GM21529 (cell line): ENCODE results near the gene TSPY4.
"Not testable (repeated sequence)": the region's sequence is repeated elsewhere in the genome, so short reads cannot be mapped to it uniquely, and the experiment has no call there.

Experiments
- ATAC-seq: cut with Tn5 transposase; IDR thresholded peaks from one replicate; pipeline ENCODE4 v1.9.1; 2021; ENCODE audit not compliant: unreplicated experiment

The TSPY4 gene, protein sequence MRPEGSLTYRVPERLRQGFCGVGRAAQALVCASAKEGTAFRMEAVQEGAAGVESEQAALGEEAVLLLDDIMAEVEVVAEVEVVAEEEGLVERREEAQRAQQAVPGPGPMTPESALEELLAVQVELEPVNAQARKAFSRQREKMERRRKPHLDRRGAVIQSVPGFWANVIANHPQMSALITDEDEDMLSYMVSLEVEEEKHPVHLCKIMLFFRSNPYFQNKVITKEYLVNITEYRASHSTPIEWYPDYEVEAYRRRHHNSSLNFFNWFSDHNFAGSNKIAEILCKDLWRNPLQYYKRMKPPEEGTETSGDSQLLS

DNA sequence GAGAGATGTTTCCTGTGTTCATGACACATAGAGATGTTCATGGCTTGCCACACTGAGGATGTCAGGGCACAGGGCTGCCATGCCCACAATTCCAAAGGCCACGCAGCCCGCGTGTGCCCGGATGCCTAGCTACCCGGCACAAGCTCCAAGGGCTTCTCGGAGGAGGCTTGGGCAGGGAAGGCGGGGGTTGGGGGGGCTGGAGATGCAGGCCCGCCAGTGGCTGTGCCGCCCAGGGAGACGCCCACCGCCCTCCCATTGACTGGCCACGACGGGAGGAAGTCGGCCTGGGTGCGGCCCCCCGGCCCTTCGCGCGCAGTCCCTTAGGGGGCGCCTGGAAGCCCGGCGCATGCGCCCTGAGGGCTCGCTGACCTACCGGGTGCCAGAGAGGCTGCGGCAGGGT, at the start of gene TSPY4:
TSS of gene TSPY4 (plus strand) at position 301 of the 400 bp plus-strand sequence. CDS start at position 347, 46 bp downstream.
- not testable (repeated sequence) for ATAC-seq

DNA sequence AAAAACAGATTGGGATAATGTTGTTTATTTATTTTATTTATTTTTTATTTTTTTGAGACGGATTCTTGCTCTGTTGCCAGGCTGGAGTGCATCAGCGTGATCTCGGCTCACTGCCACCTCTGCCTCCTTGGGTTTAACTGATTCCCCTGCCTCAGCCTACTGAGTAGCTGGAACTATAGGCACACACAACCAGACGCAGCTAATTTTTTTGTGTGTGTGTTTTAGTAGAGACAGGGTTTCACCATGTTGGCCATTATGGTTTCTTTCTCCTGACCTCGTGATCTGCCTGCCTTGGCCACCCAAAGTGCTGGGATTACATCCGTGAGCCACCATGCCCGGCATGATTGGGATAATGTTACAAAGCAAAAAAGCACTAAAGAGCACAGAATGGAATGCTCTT, 16.3 kb upstream of the TSPY4 start:
- no peak for ATAC-seq

DNA sequence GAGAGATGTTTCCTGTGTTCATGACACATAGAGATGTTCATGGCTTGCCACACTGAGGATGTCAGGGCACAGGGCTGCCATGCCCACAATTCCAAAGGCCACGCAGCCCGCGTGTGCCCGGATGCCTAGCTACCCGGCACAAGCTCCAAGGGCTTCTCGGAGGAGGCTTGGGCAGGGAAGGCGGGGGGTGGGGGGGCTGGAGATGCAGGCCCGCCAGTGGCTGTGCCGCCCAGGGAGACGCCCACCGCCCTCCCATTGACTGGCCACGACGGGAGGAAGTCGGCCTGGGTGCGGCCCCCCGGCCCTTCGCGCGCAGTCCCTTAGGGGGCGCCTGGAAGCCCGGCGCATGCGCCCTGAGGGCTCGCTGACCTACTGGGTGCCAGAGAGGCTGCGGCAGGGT, 20.2 kb downstream of the TSPY4 start, which contains the start of gene TSPY8:
TSS of gene TSPY8 (plus strand) at position 301 of the 400 bp plus-strand sequence. CDS start at position 347, 46 bp downstream.
- ATAC-seq = not testable (repeated sequence)
